NT2/D1 (cell line): ENCODE data around the gene HSCB.

Experiments used
- YY1 ChIP-seq: IDR thresholded peaks from 2 replicates; pipeline ENCODE4 v1.6.1; 2011; ENCODE audit not compliant: insufficient read length, insufficient read depth
- ZNF274 ChIP-seq: IDR thresholded peaks from 2 replicates; pipeline ENCODE4 v1.6.1; 2011; ENCODE audit warnings: mild to moderate bottlenecking, low read depth, low read length

GRCh38 chr22:28768701-28769393, 27.0 kb downstream of the HSCB start:
- TF ChIP-seq YY1, result no peak
- no peak for TF ChIP-seq ZNF274
